K562 (cell line): ENCODE data around the gene ROR2. TPM values are rescaled to one million over a fixed set of nuclear protein-coding genes. Genes with fewer than 3 reads are reported as not detected.

Source experiments
- ATAC-seq: fragments of 200-7000 bp; cut with Tn5 transposase; 3 replicates; pipeline ENCODE4 v1.9.1; 2020; ENCODE audit warnings: moderate library complexity
- BruUV-seq: library from RNA; stranded (reverse); fragments of 400-500 nt; replicated peaks from 2 replicates; lab custom pipeline; 2021; lab: Mats Ljungman, UMichigan
- CTCF ChIA-PET: fragments of 300-600 bp; formaldehyde crosslinking; extraction: SDS; loops from one replicate; lab custom pipeline; 2021; ENCODE audit warnings: low intra/inter-chr PET ratio; lab: Yijun Ruan, JAX
- POLR2A ChIA-PET: fragments of 300-600, 350-650 bp; sonication (Branson Sonifier 250); formaldehyde crosslinking; extraction: SDS; loops from one replicate; lab custom pipeline; 2021; ENCODE audit warnings: antibody characterized with exemption, inconsistent platforms; lab: Yijun Ruan, JAX
- DNase-seq, 4 experiments: peaks; one replicate each; pipeline versions ENCODE4 v3.0.0 to v3.0.0-alpha.2; 2011 to 2018; ENCODE audit warnings: low spot score in 3 of 4, mixed read lengths in 3 of 4; ENCODE audit errors: extremely low read depth in 1 of 4
- FAIRE-seq: peaks from 2 replicates; lab custom pipeline; 2011; peaks lifted over from hg19 to GRCh38; lab: Jason Lieb, UNC
- H2AFZ ChIP-seq: 2 replicates; pipeline ENCODE4 v1.6.0; 2011; ENCODE audit warnings: low read depth, low read length, control low read depth, inconsistent platforms
- H3K27ac ChIP-seq: fragments of 200-600 bp; 3 replicates; pipeline ENCODE4 v1.8.0; 2011; ENCODE audit warnings: low read depth, mild to moderate bottlenecking, control low read depth, inconsistent platforms, low read length, moderate library complexity, mixed read lengths; ENCODE audit errors: extremely low read depth
- H3K27me3 ChIP-seq, 2 experiments: fragments of 300-600 bp in 1 of 2; 2 replicates in 1 of 2; 3 replicates in 1 of 2; pipeline versions ENCODE4 v1.6.0 to v1.8.0; 2011; ENCODE audit warnings: inconsistent platforms in 2 of 2, low read length in 2 of 2, mild to moderate bottlenecking in 1 of 2, mixed read lengths in 1 of 2, moderate library complexity in 1 of 2; ENCODE audit not compliant: control insufficient read depth in 2 of 2, insufficient read depth in 2 of 2
- H3K36me3 ChIP-seq: fragments of 300-600 bp; 3 replicates; pipeline ENCODE4 v1.8.0; 2011; ENCODE audit warnings: mild to moderate bottlenecking, low read length, inconsistent platforms; ENCODE audit not compliant: control insufficient read depth, insufficient read depth
- H3K4me1 ChIP-seq, 2 experiments: fragments of 200-600 bp in 1 of 2; replicated peaks in 1 of 2; 2 replicates in 1 of 2; 3 replicates in 1 of 2; pipeline versions ENCODE4 v1.5.1 to v1.8.0; 2011; ENCODE audit warnings: inconsistent platforms in 2 of 2, low read length in 2 of 2, mild to moderate bottlenecking in 1 of 2, mixed read lengths in 1 of 2, moderate library complexity in 1 of 2; ENCODE audit not compliant: control insufficient read depth in 2 of 2, insufficient read depth in 2 of 2
- H3K4me2 ChIP-seq: 2 replicates; pipeline ENCODE4 v1.6.1; 2011; ENCODE audit warnings: low read length, control low read depth, inconsistent platforms, mixed read lengths; ENCODE audit not compliant: insufficient read depth
- H3K4me3 ChIP-seq: fragments of 200-600 bp; sonication (generic), shearing (Covaris generic); 2 replicates; pipeline ENCODE4 v1.5.1; 2016; ENCODE audit warnings: control low read depth, inconsistent platforms
- H3K79me2 ChIP-seq: fragments of 200-600 bp; 3 replicates; pipeline ENCODE4 v1.8.0; 2011; ENCODE audit warnings: low read length, inconsistent platforms; ENCODE audit not compliant: control insufficient read depth, insufficient read depth
- H3K9ac ChIP-seq, 2 experiments: 2 replicates each; pipeline versions ENCODE4 v1.6.0 to v1.6.1; 2011; ENCODE audit warnings: low read depth in 2 of 2, low read length in 2 of 2, control low read depth in 1 of 2, inconsistent platforms in 1 of 2, mild to moderate bottlenecking in 1 of 2, mixed read lengths in 1 of 2; ENCODE audit not compliant: insufficient read depth in 1 of 2
- H3K9me1 ChIP-seq: one replicate; pipeline ENCODE4 v1.6.0; 2011; ENCODE audit warnings: inconsistent platforms, mild to moderate bottlenecking, low read length, moderate library complexity; ENCODE audit not compliant: control insufficient read depth, insufficient read depth
- H3K9me3 ChIP-seq: replicated peaks from 2 replicates; pipeline ENCODE4 v1.5.1; 2011; ENCODE audit warnings: low read depth, low read length, inconsistent platforms; ENCODE audit not compliant: control insufficient read depth, insufficient read depth
- H4K20me1 ChIP-seq: replicated peaks from 2 replicates; pipeline ENCODE4 v1.6.1; 2011; ENCODE audit warnings: low read length, inconsistent platforms, mixed read lengths; ENCODE audit not compliant: control insufficient read depth, insufficient read depth
- CSDE1 ChIP-seq, 2 experiments: fragments of 450-650 bp; IDR thresholded peaks; 2 replicates each; pipeline ENCODE4 v1.6.1; 2016; ENCODE audit warnings: mild to moderate bottlenecking in 1 of 2
- ETV5 ChIP-seq: sonication (generic); formaldehyde crosslinking; IDR thresholded peaks from 2 replicates; pipeline ENCODE4 v1.4.0; 2020; ENCODE audit warnings: low read depth, mild to moderate bottlenecking, missing genetic modification reagents
- HES1 ChIP-seq: fragments of 450-650 bp; IDR thresholded peaks from 2 replicates; pipeline ENCODE4 v1.6.1; 2016; ENCODE audit warnings: low read depth, mild to moderate bottlenecking, moderate library complexity
- HNRNPUL1 ChIP-seq: fragments of 200-400 bp; formaldehyde crosslinking; IDR thresholded peaks from 2 replicates; pipeline ENCODE4 v1.6.1; 2017; ENCODE audit warnings: low read length
- MTA1 ChIP-seq: fragments of 450-650 bp; IDR thresholded peaks from 2 replicates; pipeline ENCODE4 v1.6.1; 2017; ENCODE audit warnings: borderline replicate concordance
- PRDM10 ChIP-seq: fragments of 450-650 bp; IDR thresholded peaks from 2 replicates; pipeline ENCODE4 v1.6.1; 2018; ENCODE audit not compliant: partially characterized antibody
- TOE1 ChIP-seq, 2 experiments: fragments of 450-650 bp in 1 of 2; sonication (generic) in 1 of 2; formaldehyde crosslinking in 1 of 2; IDR thresholded peaks; 2 replicates each; pipeline versions ENCODE4 v1.7.1 to v1.8.0; 2016 to 2022; ENCODE audit warnings: borderline replicate concordance in 2 of 2, mild to moderate bottlenecking in 2 of 2, antibody characterized with exemption in 1 of 2, inconsistent platforms in 1 of 2, low read depth in 1 of 2, missing genetic modification reagents in 1 of 2, moderate library complexity in 1 of 2
- TSHZ1 ChIP-seq: fragments of 250-450 bp; sonication (Bioruptor Pico); IDR thresholded peaks from 2 replicates; pipeline ENCODE4 v1.4.0; 2020; ENCODE audit warnings: mild to moderate bottlenecking, moderate library complexity
- WGBS: fragments of 100-300 bp; shearing (Covaris generic); methylation state at CpG from one replicate; pipeline ENCODE4 v1.1.6; 2016; ENCODE audit warnings: low coverage, mixed read lengths; ENCODE audit not compliant: insufficient coverage; ENCODE audit errors: missing lambda C conversion rate; 5-methylcytosine and 5-hydroxymethylcytosine counted together
- in situ Hi-C: fragments of 300-500 bp; cut with MboI; formaldehyde crosslinking; loops from 4 replicates; pipeline ENCODE4 v1.15.0; 2018; ENCODE audit warnings: inconsistent platforms, mixed read lengths
- intact Hi-C: fragments of 100-400 bp; cut with micrococcal nuclease; formaldehyde crosslinking; loops from 2 replicates; pipeline ENCODE4 v1.14.2; 2022
- polyA plus RNA-seq, 8 experiments: library from polyadenylated mRNA; depleted of rRNA in 4 of 8; stranded (reverse) in 5 of 8; unstranded in 3 of 8; fragments of >200 nt; fragmentation: Nextera tagmentation in 2 of 8; fragmentation: Illumina TruSeq in 1 of 8; extraction: Ambion mirVana in 2 of 8; extraction: Trizol in 1 of 8; gene quantifications; 2 replicates each; pipeline versions ENCODE4 v1.2.1 to v1.2.3, GENCODE V29; 2011 to 2014; ENCODE audit warnings: inconsistent platforms in 1 of 8, missing spikeins in 1 of 8
- total RNA-seq, 7 experiments: library from RNA; depleted of rRNA in 6 of 7; stranded (reverse); fragments of >200 nt in 6 of 7; fragmentation: Illumina TruSeq in 2 of 7; extraction: Trizol in 2 of 7; gene quantifications; 2 replicates each; pipeline versions ENCODE4 v1.2.1 to v1.2.3, GENCODE V29; 2011 to 2021; ENCODE audit warnings: low replicate concordance in 1 of 7
- TF ChIP-seq, protein P1 (sequence below): fragments of 250-450 bp; sonication (Bioruptor Pico); IDR thresholded peaks from 2 replicates; pipeline ENCODE4 v1.8.0; 2022; ENCODE audit warnings: moderate library complexity, mild to moderate bottlenecking, inconsistent platforms

The ROR2 gene
- total and polyA plus RNA-seq, 9 of the 15 experiments (the other 6 are each of a cell fraction or from before 2014, with no cell fraction given): 5.6 to 33.8 (median 15.3) TPM

DNA sequence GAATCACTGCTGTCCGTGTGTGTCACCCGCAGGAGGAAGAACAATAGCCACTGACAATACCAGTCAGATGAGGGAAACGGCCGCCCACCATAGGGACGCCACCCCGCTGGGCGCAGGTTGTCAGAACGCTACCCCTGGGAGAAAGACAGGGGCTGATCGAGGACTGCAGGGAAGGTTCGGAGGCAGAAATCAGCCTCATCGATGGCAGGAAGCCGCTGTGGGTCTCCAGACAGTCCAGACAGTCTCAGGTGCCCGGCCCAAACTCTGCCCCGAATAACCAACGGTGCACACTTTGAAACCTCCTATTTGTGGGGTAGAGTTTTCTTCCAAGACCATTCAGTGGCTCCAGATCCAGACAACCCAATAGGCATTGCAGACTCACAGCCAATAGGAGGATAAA lies 181.5 kb downstream of the ROR2 start (continued):
- TF ChIP-seq HES1: no peak
- TF ChIP-seq TOE1 (IDR thresholded peaks at IDR 0.05; ENCODE audit: borderline replicate concordance): no peak
- no peak for TF ChIP-seq TOE1 (CRISPR knock-in tag; IDR thresholded peaks at IDR 0.05; ENCODE audit: borderline replicate concordance, low read depth)
- TF ChIP-seq CSDE1 (IDR thresholded peaks at IDR 0.05): no peak
- TF ChIP-seq ETV5 (CRISPR knock-in tag): no peak
- no peak for TF ChIP-seq MTA1

DNA sequence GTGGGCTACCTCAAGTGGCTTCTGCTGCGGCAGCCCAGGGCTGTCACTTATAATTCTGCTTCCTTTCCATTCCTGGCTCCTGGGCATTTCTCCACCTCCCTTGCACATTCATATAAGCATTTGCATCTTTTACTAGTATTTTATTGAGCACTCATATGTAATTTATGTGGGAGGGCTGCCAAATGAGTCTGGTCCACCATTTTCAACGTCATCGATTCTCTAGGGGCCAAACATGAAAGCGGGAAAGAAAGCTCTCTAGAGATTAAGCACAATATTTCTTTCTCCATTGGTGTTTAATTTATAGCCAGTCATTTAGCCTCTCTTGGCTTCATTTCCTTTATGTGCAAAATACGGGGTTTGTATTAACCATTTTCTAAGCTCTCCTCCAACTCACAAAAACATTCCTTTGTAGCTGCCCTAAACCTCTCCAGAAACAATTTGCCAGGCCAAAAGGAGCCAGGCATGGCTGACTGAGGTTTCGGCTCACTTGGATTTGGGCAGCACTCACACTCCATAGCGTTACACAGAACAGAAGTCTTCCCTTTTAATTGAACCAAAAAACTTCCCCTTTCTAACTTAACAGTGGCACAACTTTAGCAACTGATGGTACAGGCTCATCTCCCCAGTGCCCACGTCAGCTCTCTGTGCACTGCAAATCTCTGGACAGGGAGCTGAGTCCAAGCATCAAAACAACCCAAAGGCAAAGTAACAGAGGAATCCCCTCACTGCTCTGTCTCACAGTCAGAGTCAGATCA lies 183.5 kb downstream of the ROR2 start:
- no peak overlapping the region for H3K27ac ChIP-seq
- H3K27me3 ChIP-seq: no peaks in the 10 kb centered on the region
- TF ChIP-seq, protein P1, sequence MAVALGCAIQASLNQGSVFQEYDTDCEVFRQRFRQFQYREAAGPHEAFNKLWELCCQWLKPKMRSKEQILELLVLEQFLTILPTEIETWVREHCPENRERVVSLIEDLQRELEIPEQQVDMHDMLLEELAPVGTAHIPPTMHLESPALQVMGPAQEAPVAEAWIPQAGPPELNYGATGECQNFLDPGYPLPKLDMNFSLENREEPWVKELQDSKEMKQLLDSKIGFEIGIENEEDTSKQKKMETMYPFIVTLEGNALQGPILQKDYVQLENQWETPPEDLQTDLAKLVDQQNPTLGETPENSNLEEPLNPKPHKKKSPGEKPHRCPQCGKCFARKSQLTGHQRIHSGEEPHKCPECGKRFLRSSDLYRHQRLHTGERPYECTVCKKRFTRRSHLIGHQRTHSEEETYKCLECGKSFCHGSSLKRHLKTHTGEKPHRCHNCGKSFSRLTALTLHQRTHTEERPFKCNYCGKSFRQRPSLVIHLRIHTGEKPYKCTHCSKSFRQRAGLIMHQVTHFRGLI: no peak
- TF ChIP-seq HNRNPUL1 (no peak), TSHZ1 (no peak), PRDM10 (no peak)

More for the DNA sequence above, 183.5 kb downstream of the ROR2 start:
- ChIA-PET POLR2A (interaction anchor here (0.6 kb wide), 1 partner anchor 188 kb away, joined by 4 read pairs; no protein-coding TSS in a partner anchor), CTCF (no interaction called here)
- 95% methylated on average over 8 of the region's 8 CpGs for WGBS
- no TSS peak for BruUV-seq
- no peak overlapping the region for H2AFZ ChIP-seq
- FAIRE-seq (no peak), ATAC-seq (no peak), DNase-seq (no peak)
- peaks cover 8% of the 10 kb centered on the region; the same call in 2 of the 3 replicates for H3K36me3 ChIP-seq
- no peaks in the 10 kb centered on the region for H3K4me1 ChIP-seq
- no peaks in the 10 kb centered on the region; the same call in 1 of the 3 replicates for H3K79me2 ChIP-seq
- H3K4me2 ChIP-seq: no peak overlapping the region
- no peaks in the 10 kb centered on the region for H4K20me1 ChIP-seq
- H3K9ac ChIP-seq: no peak overlapping the region
- no peak overlapping the region for H3K4me3 ChIP-seq
- H3K9me1 ChIP-seq: no peaks in the 10 kb centered on the region
- intact Hi-C loops (no loop called here), in situ Hi-C loops (loop anchor here (10.0 kb wide), 1 partner anchor 188 kb away; the partner anchor contains the start of gene ROR2)
- no peaks in the 10 kb centered on the region; the same call in 1 of the 2 replicates for H3K9me3 ChIP-seq
